ENCODE measurements around the gene NTF4.

NTF4 gene

DNA sequence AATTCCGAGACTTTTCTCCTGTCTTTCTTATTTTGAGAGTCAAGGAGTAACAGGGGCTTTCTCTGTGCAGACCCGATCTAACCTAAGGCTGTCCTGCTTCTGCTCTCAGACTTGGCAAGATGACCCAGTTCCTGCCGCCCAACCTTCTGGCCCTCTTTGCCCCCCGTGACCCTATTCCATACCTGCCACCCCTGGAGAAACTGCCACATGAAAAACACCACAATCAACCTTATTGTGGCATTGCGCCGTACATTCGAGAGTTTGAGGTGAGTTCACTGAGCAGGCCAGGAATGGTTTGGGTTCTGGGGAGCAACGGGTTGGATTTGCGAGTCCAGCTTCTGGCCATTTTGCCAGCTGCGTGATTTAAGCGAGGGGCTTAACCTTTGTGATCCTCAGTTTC, 21.7 kb upstream of the NTF4 start:
- peak overlapping the region; percentile 98 for H3K9ac ChIP-seq (ENCODE audit: low read length)
- no peaks in the 10 kb centered on the region for H3K9me3 ChIP-seq (ENCODE audit: low read length)
- H2AFZ ChIP-seq (ENCODE audit: low read length): no peak overlapping the region
- no peaks in the 10 kb centered on the region for H3F3A ChIP-seq (ENCODE audit: insufficient read depth, low read length)
- H3K36me3 ChIP-seq (ENCODE audit: insufficient read depth, low read length): peaks cover 50% of the 10 kb centered on the region
- H3K27ac ChIP-seq (ENCODE audit: low read depth, low read length, poor library complexity, severe bottlenecking): no peak overlapping the region
- peak overlapping the region; percentile 95 for H3K4me3 ChIP-seq (ENCODE audit: low read depth, low read length, poor library complexity, severe bottlenecking)
- no peaks in the 10 kb centered on the region for H3K9me2 ChIP-seq (ENCODE audit: low read depth, low read length)
- H3K79me2 ChIP-seq (ENCODE audit: insufficient read depth, low read length): peaks cover 40% of the 10 kb centered on the region
- peaks cover 3% of the 10 kb centered on the region; the same call in 1 of the 2 replicates for H3K27me3 ChIP-seq (ENCODE audit: insufficient read depth, low read length)
- peaks cover 23% of the 10 kb centered on the region for H3K4me1 ChIP-seq (ENCODE audit: insufficient read depth, low read length, severe bottlenecking)
- TF ChIP-seq, protein P1, sequence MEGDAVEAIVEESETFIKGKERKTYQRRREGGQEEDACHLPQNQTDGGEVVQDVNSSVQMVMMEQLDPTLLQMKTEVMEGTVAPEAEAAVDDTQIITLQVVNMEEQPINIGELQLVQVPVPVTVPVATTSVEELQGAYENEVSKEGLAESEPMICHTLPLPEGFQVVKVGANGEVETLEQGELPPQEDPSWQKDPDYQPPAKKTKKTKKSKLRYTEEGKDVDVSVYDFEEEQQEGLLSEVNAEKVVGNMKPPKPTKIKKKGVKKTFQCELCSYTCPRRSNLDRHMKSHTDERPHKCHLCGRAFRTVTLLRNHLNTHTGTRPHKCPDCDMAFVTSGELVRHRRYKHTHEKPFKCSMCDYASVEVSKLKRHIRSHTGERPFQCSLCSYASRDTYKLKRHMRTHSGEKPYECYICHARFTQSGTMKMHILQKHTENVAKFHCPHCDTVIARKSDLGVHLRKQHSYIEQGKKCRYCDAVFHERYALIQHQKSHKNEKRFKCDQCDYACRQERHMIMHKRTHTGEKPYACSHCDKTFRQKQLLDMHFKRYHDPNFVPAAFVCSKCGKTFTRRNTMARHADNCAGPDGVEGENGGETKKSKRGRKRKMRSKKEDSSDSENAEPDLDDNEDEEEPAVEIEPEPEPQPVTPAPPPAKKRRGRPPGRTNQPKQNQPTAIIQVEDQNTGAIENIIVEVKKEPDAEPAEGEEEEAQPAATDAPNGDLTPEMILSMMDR (IDR thresholded peaks at IDR 0.05; ENCODE audit: low read length): no peak
- TF ChIP-seq EZH2 (IDR thresholded peaks at IDR 0.05; ENCODE audit: borderline replicate concordance, low read length): no peak
- peak overlapping the region; percentile 95 for H3K4me2 ChIP-seq (ENCODE audit: low read length)
- H4K20me1 ChIP-seq (ENCODE audit: insufficient read depth, low read length): peaks cover 9% of the 10 kb centered on the region; the same call in 1 of the 2 replicates

- H3K27ac ChIP-seq (ENCODE audit: low read depth, low read length, poor library complexity, severe bottlenecking): peak overlapping the region; percentile 31
- no peaks in the 10 kb centered on the region for H3K9me2 ChIP-seq (ENCODE audit: low read depth, low read length)
- peak overlapping the region; percentile 98 for H3K9ac ChIP-seq (ENCODE audit: low read length)
- peaks cover 9% of the 10 kb centered on the region; the same call in 1 of the 2 replicates for H4K20me1 ChIP-seq (ENCODE audit: insufficient read depth, low read length)
- no peaks in the 10 kb centered on the region for H3K9me3 ChIP-seq (ENCODE audit: low read length)
- peaks cover 3% of the 10 kb centered on the region; the same call in 1 of the 2 replicates for H3K27me3 ChIP-seq (ENCODE audit: insufficient read depth, low read length)
- no peak overlapping the region for H2AFZ ChIP-seq (ENCODE audit: low read length)
- peaks cover 40% of the 10 kb centered on the region for H3K79me2 ChIP-seq (ENCODE audit: insufficient read depth, low read length)
- TF ChIP-seq EZH2 (IDR thresholded peaks at IDR 0.05; ENCODE audit: borderline replicate concordance, low read length): no peak
- TF ChIP-seq, protein P1 (IDR thresholded peaks at IDR 0.05; ENCODE audit: low read length): no peak
- H3F3A ChIP-seq (ENCODE audit: insufficient read depth, low read length): no peaks in the 10 kb centered on the region
- H3K4me1 ChIP-seq (ENCODE audit: insufficient read depth, low read length, severe bottlenecking): peaks cover 23% of the 10 kb centered on the region
- peak overlapping the region; percentile 95 for H3K4me2 ChIP-seq (ENCODE audit: low read length)
- peak overlapping the region; percentile 95 for H3K4me3 ChIP-seq (ENCODE audit: low read depth, low read length, poor library complexity, severe bottlenecking)
- H3K36me3 ChIP-seq (ENCODE audit: insufficient read depth, low read length): peaks cover 46% of the 10 kb centered on the region
Measured at GRCh38 chr19:49085868-49086232, 21.2 kb upstream of the NTF4 start.

- H3K4me1 ChIP-seq (ENCODE audit: insufficient read depth, low read length, severe bottlenecking): peaks cover 23% of the 10 kb centered on the region
- H3K36me3 ChIP-seq (ENCODE audit: insufficient read depth, low read length): peaks cover 39% of the 10 kb centered on the region
- H3K27ac ChIP-seq (ENCODE audit: low read depth, low read length, poor library complexity, severe bottlenecking): peak within 1 kb of the TSS; percentile 58
- peaks cover 7% of the 10 kb centered on the region; the same call in 1 of the 2 replicates for H4K20me1 ChIP-seq (ENCODE audit: insufficient read depth, low read length)
- no peak within 1 kb of the TSS for H2AFZ ChIP-seq (ENCODE audit: low read length)
- no peaks in the 10 kb centered on the region for H3F3A ChIP-seq (ENCODE audit: insufficient read depth, low read length)
- H3K79me2 ChIP-seq (ENCODE audit: insufficient read depth, low read length): peaks cover 37% of the 10 kb centered on the region
- peaks cover 3% of the 10 kb centered on the region; the same call in 1 of the 2 replicates for H3K27me3 ChIP-seq (ENCODE audit: insufficient read depth, low read length)
- H3K9me2 ChIP-seq (ENCODE audit: low read depth, low read length): no peaks in the 10 kb centered on the region
- peak within 1 kb of the TSS; percentile 95 for H3K4me2 ChIP-seq (ENCODE audit: low read length)
- peak within 1 kb of the TSS; percentile 95 for H3K4me3 ChIP-seq (ENCODE audit: low read depth, low read length, poor library complexity, severe bottlenecking)
- H3K9ac ChIP-seq (ENCODE audit: low read length): peak within 1 kb of the TSS; percentile 98
- H3K9me3 ChIP-seq (ENCODE audit: low read length): no peaks in the 10 kb centered on the region
- TF ChIP-seq EZH2 (IDR thresholded peaks at IDR 0.05; ENCODE audit: borderline replicate concordance, low read length): no peak
- TF ChIP-seq, protein P1 (IDR thresholded peaks at IDR 0.05; ENCODE audit: low read length): no peak
Measured at GRCh38 chr19:49085020-49085867, 20.6 kb upstream of the NTF4 start, which contains the start of gene SNRNP70. TSS of gene SNRNP70 (plus strand) at chr19:49085451. CDS start at chr19:49086415, 964 bp downstream.
